Loucy (cell line): ENCODE data around the gene ZNF521.

ENCODE experiments used
- EZH2phosphoT487 ChIP-seq: fragments of 200-600 bp; IDR thresholded peaks from 2 replicates; pipeline ENCODE4 v1.6.1; 2018; ENCODE audit warnings: antibody characterized with exemption, mild to moderate bottlenecking, moderate library complexity, borderline replicate concordance
- TF ChIP-seq, protein P1 (sequence below): fragments of 200-600 bp; sonication (generic); conservative IDR thresholded peaks from 2 replicates; pipeline ENCODE4 v1.5.1; 2014; ENCODE audit warnings: mild to moderate bottlenecking, antibody characterized with exemption, low read length

DNA sequence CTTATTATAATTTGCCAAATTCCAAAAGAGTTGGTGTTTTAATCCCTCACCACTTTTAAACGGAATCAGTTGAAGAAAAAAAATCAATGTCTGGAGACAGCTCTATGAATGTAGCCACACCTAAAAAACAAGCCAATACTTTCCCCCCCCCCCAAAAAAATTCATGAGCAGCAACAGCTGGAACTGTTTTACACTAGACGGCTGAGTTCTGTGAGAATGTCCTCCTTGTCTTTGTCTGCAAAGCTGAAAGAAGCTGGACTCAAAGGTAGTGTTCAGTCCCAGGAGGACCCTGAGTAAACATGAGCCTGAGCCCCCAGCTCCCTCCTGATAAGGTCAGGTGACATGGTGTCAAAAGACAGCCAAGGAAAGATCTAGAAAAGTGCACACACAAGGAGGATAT, 68.2 kb downstream of the ZNF521 start:
- TF ChIP-seq, protein P1, sequence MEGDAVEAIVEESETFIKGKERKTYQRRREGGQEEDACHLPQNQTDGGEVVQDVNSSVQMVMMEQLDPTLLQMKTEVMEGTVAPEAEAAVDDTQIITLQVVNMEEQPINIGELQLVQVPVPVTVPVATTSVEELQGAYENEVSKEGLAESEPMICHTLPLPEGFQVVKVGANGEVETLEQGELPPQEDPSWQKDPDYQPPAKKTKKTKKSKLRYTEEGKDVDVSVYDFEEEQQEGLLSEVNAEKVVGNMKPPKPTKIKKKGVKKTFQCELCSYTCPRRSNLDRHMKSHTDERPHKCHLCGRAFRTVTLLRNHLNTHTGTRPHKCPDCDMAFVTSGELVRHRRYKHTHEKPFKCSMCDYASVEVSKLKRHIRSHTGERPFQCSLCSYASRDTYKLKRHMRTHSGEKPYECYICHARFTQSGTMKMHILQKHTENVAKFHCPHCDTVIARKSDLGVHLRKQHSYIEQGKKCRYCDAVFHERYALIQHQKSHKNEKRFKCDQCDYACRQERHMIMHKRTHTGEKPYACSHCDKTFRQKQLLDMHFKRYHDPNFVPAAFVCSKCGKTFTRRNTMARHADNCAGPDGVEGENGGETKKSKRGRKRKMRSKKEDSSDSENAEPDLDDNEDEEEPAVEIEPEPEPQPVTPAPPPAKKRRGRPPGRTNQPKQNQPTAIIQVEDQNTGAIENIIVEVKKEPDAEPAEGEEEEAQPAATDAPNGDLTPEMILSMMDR = no peak
- no peak for TF ChIP-seq EZH2phosphoT487
